NB4 (cell line): ENCODE measurements around the gene TSPAN7.

Experiments used
- MAX ChIP-seq: IDR thresholded peaks from 2 replicates; pipeline ENCODE4 v1.6.1; 2011; ENCODE audit warnings: low read depth, low read length
- POLR2A ChIP-seq: IDR thresholded peaks from 2 replicates; pipeline ENCODE4 v1.6.1; 2011; ENCODE audit warnings: mild to moderate bottlenecking; ENCODE audit not compliant: insufficient read length; ENCODE audit errors: extremely low read depth
- TF ChIP-seq, protein P1 (sequence below): IDR thresholded peaks from one replicate; pipeline ENCODE4 v1.5.1; 2012; ENCODE audit warnings: low read depth, low read length

DNA sequence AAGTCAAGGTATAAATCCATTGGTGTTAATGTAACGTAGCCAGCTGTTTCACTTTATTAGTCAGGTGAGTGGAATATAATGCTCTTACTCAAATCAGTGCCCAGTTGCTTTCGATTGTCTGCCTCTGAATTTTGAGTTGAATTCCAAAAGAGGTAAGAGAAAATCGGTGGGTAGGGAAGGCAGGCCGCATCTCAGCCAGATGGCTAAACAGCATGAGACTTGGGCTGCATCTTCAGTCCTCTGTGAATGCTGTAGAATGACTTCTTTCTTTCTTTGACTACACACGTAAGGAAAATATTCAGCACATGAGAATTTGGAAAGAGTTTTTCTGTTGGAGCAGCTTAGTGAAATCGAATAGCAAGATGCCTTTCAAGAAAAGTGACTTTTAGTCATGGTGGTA, 49.5 kb downstream of the TSPAN7 start:
- TF ChIP-seq, protein P1, sequence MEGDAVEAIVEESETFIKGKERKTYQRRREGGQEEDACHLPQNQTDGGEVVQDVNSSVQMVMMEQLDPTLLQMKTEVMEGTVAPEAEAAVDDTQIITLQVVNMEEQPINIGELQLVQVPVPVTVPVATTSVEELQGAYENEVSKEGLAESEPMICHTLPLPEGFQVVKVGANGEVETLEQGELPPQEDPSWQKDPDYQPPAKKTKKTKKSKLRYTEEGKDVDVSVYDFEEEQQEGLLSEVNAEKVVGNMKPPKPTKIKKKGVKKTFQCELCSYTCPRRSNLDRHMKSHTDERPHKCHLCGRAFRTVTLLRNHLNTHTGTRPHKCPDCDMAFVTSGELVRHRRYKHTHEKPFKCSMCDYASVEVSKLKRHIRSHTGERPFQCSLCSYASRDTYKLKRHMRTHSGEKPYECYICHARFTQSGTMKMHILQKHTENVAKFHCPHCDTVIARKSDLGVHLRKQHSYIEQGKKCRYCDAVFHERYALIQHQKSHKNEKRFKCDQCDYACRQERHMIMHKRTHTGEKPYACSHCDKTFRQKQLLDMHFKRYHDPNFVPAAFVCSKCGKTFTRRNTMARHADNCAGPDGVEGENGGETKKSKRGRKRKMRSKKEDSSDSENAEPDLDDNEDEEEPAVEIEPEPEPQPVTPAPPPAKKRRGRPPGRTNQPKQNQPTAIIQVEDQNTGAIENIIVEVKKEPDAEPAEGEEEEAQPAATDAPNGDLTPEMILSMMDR, result no peak
- TF ChIP-seq POLR2A (no peak), MAX (no peak)
